HG03066 (cell line): ENCODE results near the gene VPS33A.
"Not testable (repeated sequence)": the region's sequence is repeated elsewhere in the genome, so short reads cannot be mapped to it uniquely, and the experiment has no call there.

Experiments used
- ATAC-seq: cut with Tn5 transposase; IDR thresholded peaks from one replicate; pipeline ENCODE4 v1.9.1; 2021; ENCODE audit warnings: low read depth; ENCODE audit not compliant: unreplicated experiment

VPS33A gene

DNA sequence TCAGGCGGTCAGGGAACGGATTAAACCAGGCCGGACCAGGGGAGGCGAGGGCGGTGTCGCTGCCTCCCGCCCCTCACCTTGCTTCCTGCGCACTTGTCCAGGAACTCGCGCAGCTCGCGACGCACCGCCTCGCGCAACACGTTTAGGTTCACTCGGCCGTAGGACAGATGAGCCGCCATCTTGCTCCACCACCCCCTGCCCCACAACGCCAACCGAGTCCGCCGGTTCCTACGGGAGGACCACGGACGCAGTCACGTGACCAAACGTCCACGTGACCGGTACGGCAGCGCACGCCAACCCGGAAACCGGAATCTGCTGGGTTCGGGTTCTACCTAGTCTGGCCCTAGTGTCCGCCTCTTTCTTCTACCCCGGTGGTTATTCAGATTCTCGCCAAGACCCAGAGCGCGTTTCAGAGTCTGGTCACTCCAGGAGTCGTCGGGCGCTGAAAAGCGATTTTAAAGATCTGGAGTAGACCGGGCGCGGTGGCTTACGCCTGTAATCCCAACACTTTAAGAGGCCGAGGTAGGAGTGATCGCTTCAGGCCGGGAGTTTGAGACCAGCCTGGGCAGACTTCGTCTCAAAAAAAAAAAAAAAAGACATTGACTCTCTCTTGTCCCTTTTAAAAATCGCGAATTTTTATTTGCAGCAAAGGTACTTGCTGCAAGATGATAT, at the start of gene VPS33A:
Gene VPS33A, minus strand, starts transcription at position 265 of the 672 bp plus-strand sequence. Its CDS starts 86 bp downstream, at position 179.
- ATAC-seq = peak; percentile 84

GRCh38 chr12:122312926-122313325, 46.6 kb upstream of the VPS33A start:
- no peak for ATAC-seq

- no peak for ATAC-seq
Observed at GRCh38 chr12:122311696-122312095, 45.4 kb upstream of the VPS33A start.

DNA sequence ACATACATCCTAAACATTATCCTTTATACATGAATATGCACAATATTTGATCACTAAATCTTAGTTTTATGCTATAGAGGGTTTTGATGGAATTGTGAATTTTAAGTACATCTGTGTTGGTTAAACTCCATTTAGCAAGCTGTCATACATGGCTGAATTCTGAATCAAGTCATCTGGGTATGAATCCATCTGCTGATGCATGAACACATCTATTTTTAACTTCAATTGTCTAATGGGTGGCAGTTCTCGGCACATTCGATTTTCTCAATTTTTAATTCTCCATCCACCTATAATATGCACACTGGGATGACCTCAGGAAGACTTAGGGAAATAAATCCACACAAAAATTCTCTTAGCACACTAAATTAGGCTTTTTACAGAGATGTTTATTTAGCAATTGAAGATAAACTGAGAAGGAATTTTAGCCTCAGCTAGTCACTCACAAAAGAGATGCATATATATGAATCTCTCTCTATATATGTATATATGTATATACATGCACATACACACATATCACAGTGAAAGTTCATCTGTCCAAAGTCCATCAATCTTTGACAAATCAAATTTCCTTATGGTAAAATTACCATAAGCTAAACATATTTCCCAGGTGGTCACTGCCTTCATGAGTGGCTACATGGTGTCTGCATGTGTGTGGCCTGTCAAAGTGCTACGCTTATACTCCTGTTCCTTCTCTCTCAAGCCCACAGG, 44.5 kb upstream of the VPS33A start:
- no peak for ATAC-seq

DNA sequence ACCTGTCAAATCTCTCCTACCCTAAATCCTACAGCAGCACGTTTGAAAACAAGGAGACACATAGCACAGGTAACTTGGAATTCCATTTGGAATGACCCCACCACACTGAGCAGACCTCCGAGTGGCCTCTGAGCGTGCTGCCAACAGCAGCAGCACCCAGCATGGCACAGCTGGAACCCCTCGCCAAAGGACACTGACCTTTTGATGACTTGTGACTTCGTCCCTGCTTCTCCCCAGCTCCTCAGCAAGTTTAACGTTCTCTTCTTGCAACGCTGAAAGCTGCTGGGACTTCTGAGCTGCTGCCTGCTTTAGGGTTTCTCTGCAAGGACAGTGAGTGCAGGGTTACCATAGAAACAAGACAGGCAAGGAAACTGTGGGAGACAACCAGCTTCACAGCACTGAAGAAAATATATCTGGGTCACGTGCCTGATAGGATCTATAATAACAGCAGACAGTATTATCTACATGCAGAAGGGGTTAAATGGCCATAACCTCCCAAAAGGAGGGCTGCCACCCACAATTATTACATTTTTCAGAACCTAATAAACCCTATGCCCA, 43.3 kb upstream of the VPS33A start:
- ATAC-seq = no peak

GRCh38 chr12:122308811-122309210, 42.5 kb upstream of the VPS33A start:
- ATAC-seq = no peak

DNA sequence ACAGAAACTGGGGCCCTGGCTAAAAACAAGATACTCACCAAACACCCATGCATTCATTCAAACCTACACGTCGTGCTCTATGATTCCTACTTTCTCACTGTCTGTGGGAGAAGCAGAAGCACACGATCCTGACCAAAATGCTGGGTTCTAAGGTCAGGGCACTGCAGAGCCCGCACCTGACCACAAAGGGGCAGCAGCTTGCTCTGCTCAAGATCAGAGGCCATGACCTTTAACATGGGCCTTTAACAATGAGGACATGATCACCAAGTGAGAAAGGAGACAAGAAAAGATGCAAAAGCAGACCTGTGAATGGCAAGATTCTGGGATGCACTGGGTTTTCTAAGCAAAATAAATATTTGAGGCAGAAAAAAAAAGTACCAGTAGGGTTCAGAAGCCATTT, 40.1 kb upstream of the VPS33A start:
- no peak for ATAC-seq

GRCh38 chr12:122304924-122305323, 38.6 kb upstream of the VPS33A start:
- no peak for ATAC-seq

GRCh38 chr12:122303068-122303467, 36.8 kb upstream of the VPS33A start:
- no peak for ATAC-seq

DNA sequence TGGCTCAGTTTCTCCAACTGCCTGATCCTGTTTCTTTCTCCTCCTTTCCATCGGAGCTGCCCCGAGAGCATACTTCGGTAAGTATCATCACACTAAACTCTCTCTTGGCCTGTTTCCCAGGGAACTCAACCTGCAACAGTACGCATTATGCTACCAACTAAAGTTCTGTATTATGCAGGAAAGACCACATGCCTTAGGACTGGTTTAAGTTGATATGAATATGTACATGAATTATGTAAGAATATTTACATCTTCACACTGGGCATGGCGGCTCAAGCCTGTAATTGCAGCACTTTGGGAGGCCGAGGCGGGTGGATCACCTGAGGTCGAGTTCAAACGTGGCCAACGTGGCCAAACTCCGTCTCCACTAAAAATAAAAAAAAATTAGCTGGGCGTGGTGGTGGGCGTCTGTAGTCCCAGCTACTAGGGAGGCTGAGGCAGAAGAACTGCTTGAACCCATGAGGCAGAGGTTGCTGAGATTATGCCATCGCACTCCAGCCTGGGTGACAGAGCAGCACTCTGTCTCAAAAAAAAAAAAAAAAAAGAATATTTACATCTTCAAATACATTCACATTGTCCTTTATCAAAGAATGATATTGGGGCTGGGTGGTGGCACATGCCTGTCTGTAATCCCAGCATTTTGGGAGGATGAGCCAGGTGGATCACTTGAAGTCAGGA, 31.9 kb upstream of the VPS33A start:
- ATAC-seq = no peak

DNA sequence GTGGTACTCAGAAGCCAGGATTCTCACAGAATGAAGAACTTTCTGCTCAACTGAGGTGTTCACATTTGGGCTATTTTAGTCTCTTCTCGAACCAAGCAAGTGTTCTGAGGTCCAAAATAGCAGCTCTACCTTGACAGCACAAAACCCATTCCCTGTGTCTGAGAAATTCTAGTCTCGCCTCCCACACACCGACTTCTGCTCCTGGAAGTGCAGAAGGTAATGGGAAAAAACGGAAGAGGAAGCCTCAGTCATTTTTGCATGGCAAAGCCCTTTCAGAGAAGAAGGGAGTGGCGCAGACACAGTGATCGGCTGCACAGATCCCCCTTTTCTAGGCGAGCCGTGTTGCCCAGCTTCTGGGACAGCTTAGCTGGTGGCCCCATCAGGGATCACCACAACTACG, 31.2 kb upstream of the VPS33A start:
- no peak for ATAC-seq

- no peak for ATAC-seq
Observed at GRCh38 chr12:122295877-122296276, 29.6 kb upstream of the VPS33A start.

DNA sequence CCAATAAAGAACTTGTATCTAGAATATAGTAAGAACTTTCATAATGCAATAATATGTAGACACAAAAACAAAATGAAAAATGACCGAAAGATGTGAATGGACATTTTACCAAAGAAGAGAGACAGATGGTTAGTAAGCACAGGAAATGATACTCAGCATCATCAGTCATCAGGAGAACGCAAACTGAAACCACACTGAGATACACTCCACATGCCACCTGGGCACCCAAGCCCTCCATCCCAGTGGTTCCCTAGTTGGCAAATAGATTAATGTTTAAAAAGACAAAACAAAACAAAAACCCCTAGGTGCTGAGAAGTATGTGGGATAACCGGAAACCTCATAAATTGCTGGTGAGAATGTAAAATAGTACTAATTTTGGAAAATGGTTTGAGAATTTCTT, 26.8 kb upstream of the VPS33A start:
- no peak for ATAC-seq

DNA sequence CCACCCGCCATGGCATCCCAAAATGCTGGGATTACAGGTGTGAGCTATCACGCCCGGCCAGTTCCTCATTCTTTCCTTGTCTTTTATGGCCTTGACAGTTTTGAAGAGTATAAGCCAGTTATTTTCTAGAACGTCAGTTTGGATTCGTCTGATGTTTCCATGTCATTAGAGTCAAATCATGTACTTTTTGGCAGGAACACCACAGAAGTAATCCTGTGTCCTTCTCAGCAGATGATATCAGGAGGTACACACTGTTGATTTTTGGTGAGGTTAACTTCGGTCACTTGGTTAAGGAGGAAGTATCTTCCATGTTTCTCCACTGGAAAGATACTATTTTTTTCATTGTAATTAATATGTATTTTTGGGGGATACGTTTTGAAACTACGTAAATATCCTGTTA, 25.1 kb upstream of the VPS33A start:
- ATAC-seq = no peak

DNA sequence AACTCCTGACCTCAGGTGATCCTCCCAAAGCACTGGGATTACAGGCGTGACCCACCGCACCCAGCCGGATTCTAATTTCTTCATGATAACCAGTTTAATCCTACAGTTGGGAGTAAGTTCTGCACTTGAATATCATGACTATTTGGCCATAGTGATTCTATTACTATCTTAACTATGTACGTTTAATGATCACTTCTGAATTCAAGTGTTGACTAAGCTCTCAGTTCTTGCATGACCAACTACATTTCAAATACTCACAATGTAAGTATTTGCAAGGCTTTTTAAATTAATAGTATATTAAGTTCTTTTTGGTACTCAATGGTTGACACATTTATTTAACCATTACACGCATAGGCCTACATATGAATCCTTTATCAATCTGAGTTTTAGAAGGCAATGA, 17.4 kb upstream of the VPS33A start:
- ATAC-seq = no peak

- no peak for ATAC-seq
Observed at GRCh38 chr12:122282061-122282460, 15.8 kb upstream of the VPS33A start.

- ATAC-seq = no peak
Observed at GRCh38 chr12:122276242-122276641, 9.9 kb upstream of the VPS33A start.

DNA sequence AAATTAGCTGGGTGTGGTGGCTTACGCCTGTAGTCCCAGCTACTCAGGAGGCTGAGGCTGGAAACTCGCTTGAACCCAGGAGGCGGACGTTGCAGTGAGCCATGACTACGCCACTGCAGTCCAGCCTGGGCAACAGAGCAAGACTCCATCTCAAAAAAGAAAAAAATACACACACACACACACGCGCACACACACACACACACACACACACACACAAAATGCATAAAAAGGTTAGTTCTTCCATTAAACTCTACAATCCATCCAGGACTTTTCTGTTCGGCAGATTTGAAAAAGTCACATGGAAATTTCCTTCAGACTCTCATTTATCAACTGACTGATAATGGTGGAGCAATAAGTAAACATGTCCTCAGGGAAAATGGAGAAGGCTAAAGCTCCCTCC, 9.2 kb upstream of the VPS33A start:
- no peak for ATAC-seq

GRCh38 chr12:122265886-122266229, 436 bp downstream of the VPS33A start:
- peak; percentile 25 for ATAC-seq

DNA sequence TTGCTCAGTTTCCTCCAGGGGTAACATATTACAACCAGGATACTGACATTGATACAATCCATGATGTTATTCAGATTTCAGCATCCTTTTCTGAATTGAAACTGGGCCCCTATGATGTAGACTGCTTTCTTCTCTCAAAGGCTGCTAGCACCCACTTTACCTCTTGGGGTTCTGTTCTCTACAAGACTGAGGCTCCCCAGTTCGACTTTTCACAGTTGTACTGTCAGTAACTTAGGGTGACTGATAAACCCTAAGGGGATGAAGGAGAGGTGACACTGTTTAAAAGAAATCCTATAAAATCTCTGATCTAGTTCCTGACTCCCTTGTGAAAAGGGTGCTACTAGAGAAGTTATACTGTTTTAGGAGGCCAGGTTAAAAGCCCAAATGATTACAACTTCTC, 818 bp downstream of the VPS33A start:
- no peak for ATAC-seq

- not testable (repeated sequence) for ATAC-seq
Observed at GRCh38 chr12:122260735-122261134, 5.6 kb downstream of the VPS33A start.
